Measurements from ENCODE around the gene NSUN3.
"Not testable (repeated sequence)": the region's sequence is repeated elsewhere in the genome, so short reads cannot be mapped to it uniquely, and the experiment has no call there.

The NSUN3 gene

GRCh38 chr3:94069194-94069813, 6.4 kb downstream of the NSUN3 start:
- no peak for DNase-seq (ENCODE audit: low spot score)

- DNase-seq (ENCODE audit: low spot score): no peak
These were observed 7.6 kb downstream of the NSUN3 start for GRCh38 chr3:94070341-94070911.

- DNase-seq (ENCODE audit: low spot score): no peak
These were observed 8.9 kb downstream of the NSUN3 start for GRCh38 chr3:94071713-94072284.

GRCh38 chr3:94076055-94076454, 13.2 kb downstream of the NSUN3 start:
- DNase-seq (ENCODE audit: low spot score): no peak

GRCh38 chr3:94080552-94080951, 17.7 kb downstream of the NSUN3 start:
- not testable (repeated sequence) for DNase-seq (ENCODE audit: low spot score)

- DNase-seq (ENCODE audit: low spot score): no peak
These were observed 19.0 kb downstream of the NSUN3 start for GRCh38 chr3:94081884-94082283.

GRCh38 chr3:94082391-94082937, 19.6 kb downstream of the NSUN3 start:
- DNase-seq (ENCODE audit: low spot score): peak; percentile 23

- DNase-seq (ENCODE audit: low spot score): no peak
These were observed 20.4 kb downstream of the NSUN3 start for GRCh38 chr3:94083261-94083660.

GRCh38 chr3:94089126-94089525, 26.3 kb downstream of the NSUN3 start:
- DNase-seq (ENCODE audit: low spot score): no peak

GRCh38 chr3:94092086-94092485, 29.2 kb downstream of the NSUN3 start:
- no peak for DNase-seq (ENCODE audit: low spot score)

- DNase-seq (ENCODE audit: low spot score): no peak
These were observed 30.3 kb downstream of the NSUN3 start for GRCh38 chr3:94093151-94093550.

GRCh38 chr3:94095111-94095510, 32.2 kb downstream of the NSUN3 start:
- DNase-seq (ENCODE audit: low spot score): no peak

GRCh38 chr3:94098452-94098851, 35.6 kb downstream of the NSUN3 start:
- no peak for DNase-seq (ENCODE audit: low spot score)

- DNase-seq (ENCODE audit: low spot score): no peak
These were observed 36.5 kb downstream of the NSUN3 start for GRCh38 chr3:94099311-94099710.

- no peak for DNase-seq (ENCODE audit: low spot score)
These were observed 39.0 kb downstream of the NSUN3 start for GRCh38 chr3:94101860-94102259.

- no peak for DNase-seq (ENCODE audit: low spot score)
These were observed 43.4 kb downstream of the NSUN3 start for GRCh38 chr3:94106268-94106667.

- DNase-seq (ENCODE audit: low spot score): not testable (repeated sequence)
These were observed 47.4 kb downstream of the NSUN3 start for GRCh38 chr3:94110232-94110631.

GRCh38 chr3:94110854-94111253, 48.0 kb downstream of the NSUN3 start:
- no peak for DNase-seq (ENCODE audit: low spot score)

GRCh38 chr3:94114666-94115065, 51.8 kb downstream of the NSUN3 start:
- no peak for DNase-seq (ENCODE audit: low spot score)

- DNase-seq (ENCODE audit: low spot score): no peak
These were observed 52.6 kb downstream of the NSUN3 start for GRCh38 chr3:94115482-94115881.

GRCh38 chr3:94117729-94118128, 54.9 kb downstream of the NSUN3 start:
- DNase-seq (ENCODE audit: low spot score): no peak

- DNase-seq (ENCODE audit: low spot score): no peak
These were observed 55.5 kb downstream of the NSUN3 start for GRCh38 chr3:94118390-94118789.

GRCh38 chr3:94121161-94121560, 58.3 kb downstream of the NSUN3 start:
- DNase-seq (ENCODE audit: low spot score): no peak

- no peak for DNase-seq (ENCODE audit: low spot score)
These were observed 64.3 kb downstream of the NSUN3 start for GRCh38 chr3:94127115-94127514.

All from iPS-NIHi11 (cell line).